HEK293 (cell line): ENCODE measurements around the gene HSPG2.
"Not testable (repeated sequence)": the region's sequence is repeated elsewhere in the genome, so short reads cannot be mapped to it uniquely, and the experiment has no call there.

ENCODE experiments used
- CTCF ChIA-PET: fragments of 350-600 bp; formaldehyde crosslinking; extraction: SDS; loops from one replicate; lab custom pipeline; 2021; ENCODE audit warnings: antibody characterized with exemption; lab: Yijun Ruan, JAX
- POLR2A ChIA-PET: fragments of 300-600 bp; formaldehyde crosslinking; extraction: SDS; loops from one replicate; lab custom pipeline; 2020; ENCODE audit warnings: antibody characterized with exemption, inconsistent platforms; lab: Yijun Ruan, JAX
- H3K27ac ChIP-seq: fragments of 200-500 bp; sonication (Bioruptor generic); 2 replicates; pipeline ENCODE4 v1.5.1; 2014; ENCODE audit warnings: low read depth, low read length, control low read depth, inconsistent platforms; ENCODE audit errors: extremely low read depth
- H3K36me3 ChIP-seq, 2 experiments: fragments of 200-500 bp in 1 of 2; sonication (Bioruptor generic) in 1 of 2; 1 replicate in 1 of 2; 2 replicates in 1 of 2; pipeline ENCODE4 v1.5.1; 2014 to 2017; ENCODE audit warnings: inconsistent platforms in 2 of 2, low read length in 2 of 2; ENCODE audit not compliant: control insufficient read depth in 2 of 2, insufficient read depth in 1 of 2
- H3K4me1 ChIP-seq: fragments of 200-500 bp; sonication (Bioruptor generic); 2 replicates; pipeline ENCODE4 v1.5.1; 2014; ENCODE audit warnings: mild to moderate bottlenecking, low read length, inconsistent platforms; ENCODE audit not compliant: control insufficient read depth, insufficient read depth
- H3K4me3 ChIP-seq: 2 replicates; pipeline ENCODE4 v1.5.1; 2011; ENCODE audit warnings: low read depth, mild to moderate bottlenecking, control low read depth, low read length, moderate library complexity
- H3K9me3 ChIP-seq: fragments of 200-500 bp; sonication (Bioruptor generic); 2 replicates; pipeline ENCODE4 v1.5.1; 2014; ENCODE audit warnings: low read depth, low read length, inconsistent platforms; ENCODE audit not compliant: control insufficient read depth, insufficient read depth
- HIC1 ChIP-seq: fragments of 450-650 bp; formaldehyde crosslinking; IDR thresholded peaks from 2 replicates; pipeline ENCODE4 v1.5.1; 2016; ENCODE audit warnings: missing biosample characterization, missing genetic modification characterization
- KLF16 ChIP-seq: fragments of 450-650 bp; formaldehyde crosslinking; IDR thresholded peaks from 2 replicates; pipeline ENCODE4 v1.5.1; 2017; ENCODE audit warnings: missing biosample characterization, missing genetic modification characterization
- WT1 ChIP-seq: fragments of 450-650 bp; formaldehyde crosslinking; IDR thresholded peaks from 2 replicates; pipeline ENCODE4 v1.5.1; 2016; ENCODE audit warnings: missing biosample characterization, missing genetic modification characterization
- ZBTB11 ChIP-seq: fragments of 450-650 bp; formaldehyde crosslinking; conservative IDR thresholded peaks from 2 replicates; pipeline ENCODE4 v1.5.1; 2016; ENCODE audit warnings: low read depth, missing biosample characterization, missing genetic modification characterization
- ZNF18 ChIP-seq: fragments of 450-650 bp; formaldehyde crosslinking; IDR thresholded peaks from 2 replicates; pipeline ENCODE4 v1.5.1; 2016; ENCODE audit warnings: missing biosample characterization, missing genetic modification characterization
- ZNF2 ChIP-seq: fragments of 450-650 bp; formaldehyde crosslinking; IDR thresholded peaks from 2 replicates; pipeline ENCODE4 v1.5.1; 2016; ENCODE audit warnings: missing biosample characterization, missing genetic modification characterization
- ZNF223 ChIP-seq: fragments of 450-650 bp; formaldehyde crosslinking; IDR thresholded peaks from 2 replicates; pipeline ENCODE4 v1.5.1; 2016; ENCODE audit warnings: missing biosample characterization, missing genetic modification characterization
- ZNF521 ChIP-seq: fragments of 450-650 bp; formaldehyde crosslinking; IDR thresholded peaks from 2 replicates; pipeline ENCODE4 v1.5.1; 2017; ENCODE audit warnings: missing biosample characterization, mild to moderate bottlenecking, missing genetic modification characterization
- ZNF544 ChIP-seq: fragments of 450-650 bp; formaldehyde crosslinking; IDR thresholded peaks from 2 replicates; pipeline ENCODE4 v1.5.0; 2017; ENCODE audit warnings: missing biosample characterization, missing genetic modification characterization
- ZNF561 ChIP-seq: fragments of 450-650 bp; IDR thresholded peaks from 2 replicates; pipeline ENCODE4 v1.5.1; 2018; ENCODE audit warnings: missing biosample characterization, missing genetic modification characterization, borderline replicate concordance
- ZNF660 ChIP-seq: fragments of 450-650 bp; IDR thresholded peaks from 2 replicates; pipeline ENCODE4 v1.5.1; 2018; ENCODE audit warnings: missing biosample characterization, mild to moderate bottlenecking, missing genetic modification characterization
- ZNF677 ChIP-seq: fragments of 450-650 bp; IDR thresholded peaks from 2 replicates; pipeline ENCODE4 v1.5.0; 2018; ENCODE audit warnings: missing biosample characterization, mild to moderate bottlenecking, missing genetic modification characterization, moderate library complexity
- ZNF692 ChIP-seq: fragments of 450-650 bp; formaldehyde crosslinking; IDR thresholded peaks from 2 replicates; pipeline ENCODE4 v1.5.1; 2016; ENCODE audit warnings: missing biosample characterization, missing genetic modification characterization

The HSPG2 gene

GRCh38 chr1:21828506-21829210, 108.5 kb downstream of the HSPG2 start (continued):
- TF ChIP-seq ZBTB11 (tag by site-specific recombination) (no peak), ZNF561 (tag by site-specific recombination) (no peak), WT1 (tag by site-specific recombination) (no peak), ZNF660 (tag by site-specific recombination) (no peak), ZNF692 (tag by site-specific recombination) (no peak), ZNF521 (tag by site-specific recombination) (no peak), ZNF223 (tag by site-specific recombination) (no peak), ZNF2 (tag by site-specific recombination) (no peak)

GRCh38 chr1:21828075-21828474, 109.0 kb downstream of the HSPG2 start:
- no peaks in the 10 kb centered on the region for H3K4me1 ChIP-seq
- H3K36me3 ChIP-seq = peaks cover 0 to 53% of the 10 kb centered on the region in 2 experiments; a peak in 1 of 3 replicates
- no peak for TF ChIP-seq ZNF544 (tag by site-specific recombination)
- TF ChIP-seq HIC1 (tag by site-specific recombination) = peak; percentile 64; the same call in 1 of the 2 replicates
- TF ChIP-seq ZNF18 (tag by site-specific recombination) = no peak
- no peak overlapping the region for H3K4me3 ChIP-seq
- ChIA-PET CTCF (no interaction called here), POLR2A (interaction anchor here (0.5 kb wide), 1 partner anchor 10 kb away, joined by 7 read pairs; no protein-coding TSS in a partner anchor)
- H3K9me3 ChIP-seq = no peaks in the 10 kb centered on the region
- no peak overlapping the region for H3K27ac ChIP-seq

GRCh38 chr1:21827141-21827679, 109.9 kb downstream of the HSPG2 start:
- H3K9me3 ChIP-seq = no peaks in the 10 kb centered on the region
- no peaks in the 10 kb centered on the region for H3K4me1 ChIP-seq
- TF ChIP-seq ZNF677 (tag by site-specific recombination) = 0 out of 2 replicates have a peak, but pooled peaks have one; percentile 70
- no peak for TF ChIP-seq KLF16
- no peak overlapping the region for H3K27ac ChIP-seq
- CTCF ChIA-PET = interaction anchor here (0.9 kb wide), 1 partner anchor 195 kb away, joined by 3 read pairs; no protein-coding TSS in a partner anchor
- POLR2A ChIA-PET = no interaction called here
- peaks cover 0 to 45% of the 10 kb centered on the region in 2 experiments; a peak in 1 of 3 replicates for H3K36me3 ChIP-seq
- no peak overlapping the region for H3K4me3 ChIP-seq

GRCh38 chr1:21826694-21827093, 110.4 kb downstream of the HSPG2 start:
- POLR2A ChIA-PET, H3K4me3 ChIP-seq, H3K4me1 ChIP-seq, H3K27ac ChIP-seq, H3K9me3 ChIP-seq: not testable (repeated sequence)
- CTCF ChIA-PET = interaction anchor here (0.9 kb wide), 1 partner anchor 196 kb away, joined by 3 read pairs; no protein-coding TSS in a partner anchor
- peaks cover 0 to 40% of the 10 kb centered on the region in 2 experiments; a peak in 1 of 3 replicates for H3K36me3 ChIP-seq
